Trophoblast cell (in vitro differentiated cells and primary cell): Measurements from ENCODE around the gene NDC80.
A peak's percentile ranks its signal among the peaks of the same experiment; 100 is the strongest.
"Not testable (repeated sequence)": the region's sequence is repeated elsewhere in the genome, so short reads cannot be mapped to it uniquely, and the experiment has no call there.

Experiments used
- DNase-seq, 2 donors: peaks; one replicate each; pipeline ENCODE4 v3.0.0-alpha.2; 2016
- H2AFZ ChIP-seq: 2 replicates; pipeline ENCODE4 v1.6.1; 2013; ENCODE audit warnings: low read length, moderate library complexity, mild to moderate bottlenecking; ENCODE audit not compliant: insufficient read depth, poor library complexity
- H2AK5ac ChIP-seq: 2 replicates; pipeline ENCODE4 v1.6.1; 2013; ENCODE audit warnings: mild to moderate bottlenecking, low read length
- H2BK120ac ChIP-seq: 2 replicates; pipeline ENCODE4 v1.6.1; 2013; ENCODE audit warnings: low read length, mild to moderate bottlenecking, moderate library complexity; ENCODE audit not compliant: insufficient read depth, poor library complexity
- H2BK12ac ChIP-seq: 2 replicates; pipeline ENCODE4 v1.6.1; 2013; ENCODE audit warnings: mild to moderate bottlenecking, low read length, moderate library complexity
- H2BK5ac ChIP-seq: 2 replicates; pipeline ENCODE4 v1.6.1; 2013; ENCODE audit warnings: low read length, low read depth, moderate library complexity, mild to moderate bottlenecking; ENCODE audit not compliant: poor library complexity
- H3K14ac ChIP-seq: 2 replicates; pipeline ENCODE4 v1.6.1; 2013; ENCODE audit warnings: mild to moderate bottlenecking, low read length
- H3K18ac ChIP-seq: 2 replicates; pipeline ENCODE4 v1.6.1; 2013; ENCODE audit warnings: mild to moderate bottlenecking, low read length
- H3K23ac ChIP-seq: 2 replicates; pipeline ENCODE4 v1.6.1; 2013; ENCODE audit warnings: low read length
- H3K27ac ChIP-seq: 2 replicates; pipeline ENCODE4 v1.5.1; 2013; ENCODE audit warnings: low read depth, mild to moderate bottlenecking, inconsistent platforms, low read length, moderate library complexity
- H3K27me3 ChIP-seq: 2 replicates; pipeline ENCODE4 v1.6.1; 2013; ENCODE audit warnings: inconsistent platforms, mild to moderate bottlenecking, low read length, moderate library complexity; ENCODE audit not compliant: insufficient read depth
- H3K36me3 ChIP-seq, 2 experiments: 1 replicate in 1 of 2; 2 replicates in 1 of 2; pipeline ENCODE4 v1.6.1; 2013; ENCODE audit warnings: low read length in 2 of 2, mild to moderate bottlenecking in 2 of 2, moderate library complexity in 1 of 2; ENCODE audit not compliant: insufficient read depth in 2 of 2, control insufficient read depth in 1 of 2
- H3K4ac ChIP-seq: 2 replicates; pipeline ENCODE4 v1.6.1; 2013; ENCODE audit warnings: low read depth, mild to moderate bottlenecking, low read length, moderate library complexity
- H3K4me1 ChIP-seq, 2 experiments: 1 replicate in 1 of 2; 2 replicates in 1 of 2; pipeline ENCODE4 v1.6.1; 2013; ENCODE audit warnings: low read length in 2 of 2, mild to moderate bottlenecking in 2 of 2, moderate library complexity in 1 of 2; ENCODE audit not compliant: insufficient read depth in 2 of 2, control insufficient read depth in 1 of 2
- H3K4me2 ChIP-seq: 2 replicates; pipeline ENCODE4 v1.6.1; 2013; ENCODE audit warnings: inconsistent platforms, mild to moderate bottlenecking, low read length, moderate library complexity
- H3K4me3 ChIP-seq: 2 replicates; pipeline ENCODE4 v1.5.1; 2013; ENCODE audit warnings: mild to moderate bottlenecking, low read depth, low read length, inconsistent platforms
- H3K79me1 ChIP-seq: one replicate; pipeline ENCODE4 v1.6.1; 2013; ENCODE audit warnings: low read length
- H3K79me2 ChIP-seq: 2 replicates; pipeline ENCODE4 v1.6.1; 2013; ENCODE audit warnings: low read length, mild to moderate bottlenecking; ENCODE audit not compliant: control insufficient read depth, insufficient read depth, poor library complexity
- H3K9ac ChIP-seq: 2 replicates; pipeline ENCODE4 v1.6.1; 2013; ENCODE audit warnings: mild to moderate bottlenecking, low read length
- H3K9me3 ChIP-seq: 2 replicates; pipeline ENCODE4 v1.6.1; 2013; ENCODE audit warnings: low read depth, mild to moderate bottlenecking, control low read depth, inconsistent platforms, low read length; ENCODE audit not compliant: insufficient read depth
- H4K12ac ChIP-seq: 2 replicates; pipeline ENCODE4 v1.6.1; 2013; ENCODE audit warnings: low read depth, mild to moderate bottlenecking, low read length, moderate library complexity
- H4K8ac ChIP-seq: 2 replicates; pipeline ENCODE4 v1.6.1; 2013; ENCODE audit warnings: low read depth, mild to moderate bottlenecking, low read length, moderate library complexity
- H4K91ac ChIP-seq: one replicate; pipeline ENCODE4 v1.6.1; 2013; ENCODE audit warnings: low read depth, mild to moderate bottlenecking, low read length, moderate library complexity
- WGBS: extraction: QIAGEN DNeasy Blood & Tissue Kit; methylation state at CpG from one replicate; pipeline ENCODE4 v1.1.7; 2013; ENCODE audit warnings: missing lambda C conversion rate; ENCODE audit not compliant: insufficient read length, insufficient coverage; ENCODE audit errors: extremely low coverage; 5-methylcytosine and 5-hydroxymethylcytosine counted together

Gene NDC80

DNA sequence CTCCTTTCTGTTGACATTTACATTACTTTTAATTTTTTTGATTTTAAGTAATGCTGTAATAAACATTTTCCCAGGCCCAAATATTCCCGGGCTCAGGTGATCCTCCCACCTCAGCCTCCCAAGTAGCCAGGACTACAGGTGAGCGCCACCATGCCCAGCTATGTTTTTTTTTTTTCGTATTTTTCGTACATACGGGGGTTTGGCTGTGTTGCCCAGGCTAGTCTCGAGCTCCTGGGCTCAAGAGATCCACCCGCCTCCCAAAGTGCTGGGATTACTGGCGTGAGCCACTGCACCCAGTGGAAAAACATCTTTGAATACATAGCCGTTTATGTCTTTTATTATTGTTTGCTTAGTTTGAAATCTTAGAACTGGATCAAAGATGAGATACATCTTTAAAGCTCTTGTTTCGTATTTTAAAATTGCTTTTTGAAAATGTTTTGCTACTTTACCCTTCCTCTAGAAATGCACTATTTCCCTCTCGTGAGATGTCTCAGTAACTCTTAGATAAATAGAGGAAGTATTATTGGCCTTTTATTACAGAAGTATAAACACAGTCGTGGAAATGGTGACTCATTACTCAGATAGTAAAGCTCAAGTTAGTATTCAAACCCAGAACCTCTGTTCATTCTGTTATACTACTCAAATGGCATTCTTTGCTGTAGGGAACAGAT lies 86.6 kb downstream of the NDC80 start:
- Histone ChIP-seq H3K4me1 (peaks cover 2% of the 10 kb centered on the region in 2 experiments), H3K18ac (no peak overlapping the region), H4K91ac (no peak overlapping the region), H2BK5ac (no peak overlapping the region), H2BK120ac (no peak overlapping the region), H3K4me2 (peak overlapping the region; percentile 30), H3K23ac (no peak overlapping the region), H3K79me1 (peaks cover 16% of the 10 kb centered on the region), H2BK12ac (no peak overlapping the region), H3K9ac (no peak overlapping the region), H3K36me3 (peaks cover 0 to 4% of the 10 kb centered on the region in 2 experiments), H2AK5ac (no peak overlapping the region), H3K27ac (no peak overlapping the region), H3K27me3 (no peaks in the 10 kb centered on the region), H3K4ac (peak overlapping the region; percentile 96), H4K12ac (no peak overlapping the region), H3K4me3 (no peak overlapping the region), H3K14ac (no peak overlapping the region), H3K79me2 (peaks cover 25% of the 10 kb centered on the region), H4K8ac (no peak overlapping the region), H2AFZ (no peak overlapping the region), H3K9me3 (no peaks in the 10 kb centered on the region)
- DNase-seq: peak in 1 of 2 donors; percentile 38
- WGBS: no CpG with 5 or more reads among the region's 12 CpGs

DNA sequence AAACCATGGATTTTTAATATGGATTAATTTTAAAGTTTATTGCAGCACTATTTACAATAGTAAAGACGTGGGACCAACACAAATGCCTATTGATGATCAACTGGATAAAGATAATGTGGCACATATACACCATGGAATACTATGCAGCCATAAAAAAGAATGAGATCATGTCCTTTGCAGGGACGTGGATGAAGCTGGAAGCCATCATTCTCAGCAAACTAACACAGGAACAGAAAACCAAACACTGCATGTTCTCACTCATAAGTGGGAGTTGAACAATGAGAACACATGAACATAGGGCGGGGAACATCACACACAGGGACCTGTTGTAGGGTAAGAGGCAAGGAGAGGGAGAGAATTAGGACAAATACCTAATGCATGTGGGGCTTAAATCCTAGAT lies 89.5 kb downstream of the NDC80 start:
- H3K4me2 ChIP-seq, H3K79me1 ChIP-seq, H3K9ac ChIP-seq, H4K12ac ChIP-seq, H2AK5ac ChIP-seq, DNase-seq, H4K91ac ChIP-seq, H3K4me1 ChIP-seq, H3K4me3 ChIP-seq, H3K4ac ChIP-seq, H2BK120ac ChIP-seq, H2BK12ac ChIP-seq, H3K18ac ChIP-seq, H3K9me3 ChIP-seq, H3K27ac ChIP-seq, H3K27me3 ChIP-seq, H2AFZ ChIP-seq, H3K23ac ChIP-seq, H2BK5ac ChIP-seq, H4K8ac ChIP-seq, H3K36me3 ChIP-seq, H3K14ac ChIP-seq: not testable (repeated sequence)
- peaks cover 17% of the 10 kb centered on the region for H3K79me2 ChIP-seq
- WGBS: no CpG with 5 or more reads among the region's 3 CpGs

DNA sequence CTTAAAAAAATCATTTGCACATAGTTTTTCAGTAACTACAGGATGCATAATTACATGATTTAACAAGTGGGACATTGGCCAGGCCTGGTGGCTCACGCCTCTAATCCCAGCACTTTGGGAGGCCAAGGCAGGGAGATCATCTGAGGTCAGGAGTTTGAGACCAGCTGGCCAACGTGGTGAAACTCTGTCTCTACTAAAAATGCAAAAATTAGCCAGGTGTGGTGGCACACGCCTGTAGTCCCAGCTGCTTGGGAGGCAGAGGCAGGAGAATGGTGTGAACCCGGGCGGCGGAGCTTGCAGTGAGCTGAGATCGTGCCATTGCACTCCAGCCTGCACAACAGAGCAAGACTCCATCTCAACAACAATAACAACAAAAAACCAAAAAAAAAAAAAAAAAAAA lies 90.9 kb downstream of the NDC80 start:
- not testable (repeated sequence) for H3K23ac ChIP-seq

DNA sequence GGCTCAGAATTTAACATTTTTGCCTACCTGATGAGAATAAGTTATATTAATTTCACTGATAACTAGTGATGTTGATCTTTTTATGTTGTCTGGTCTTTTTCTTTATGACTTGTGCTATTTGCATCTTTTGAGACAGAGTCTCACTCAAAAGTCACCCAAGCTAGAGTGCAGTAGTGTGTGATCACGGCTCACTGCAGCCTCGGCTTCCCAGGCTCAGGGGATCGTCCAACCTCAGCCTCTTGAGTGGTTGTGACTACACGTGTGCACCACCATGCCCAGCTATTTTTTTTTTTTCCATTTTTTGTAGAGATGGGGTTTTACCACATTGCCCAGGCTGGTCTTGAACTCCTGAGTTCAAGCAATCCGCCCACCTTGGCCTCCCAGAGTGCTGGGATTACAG lies 91.6 kb downstream of the NDC80 start:
- H3K14ac ChIP-seq: no peak overlapping the region
- no peak overlapping the region for H3K18ac ChIP-seq
- no peak overlapping the region for H3K9ac ChIP-seq
- no peak overlapping the region for H3K27ac ChIP-seq
- H3K4me3 ChIP-seq: no peak overlapping the region
- H4K8ac ChIP-seq: no peak overlapping the region
- no peaks in the 10 kb centered on the region for H3K79me1 ChIP-seq
- H2BK12ac ChIP-seq: no peak overlapping the region
- H3K79me2 ChIP-seq: peaks cover 5% of the 10 kb centered on the region
- no peak overlapping the region for H3K4ac ChIP-seq
- H3K9me3 ChIP-seq: no peaks in the 10 kb centered on the region
- H2AFZ ChIP-seq: no peak overlapping the region
- DNase-seq: no peak
- peaks cover under 1 to 6% of the 10 kb centered on the region in 2 experiments for H3K36me3 ChIP-seq
- no peaks in the 10 kb centered on the region for H3K4me1 ChIP-seq
- H3K23ac ChIP-seq: no peak overlapping the region
- H3K4me2 ChIP-seq: no peak overlapping the region
- no CpG with 5 or more reads among the region's 5 CpGs for WGBS
- H2BK5ac ChIP-seq: no peak overlapping the region
- no peak overlapping the region for H4K91ac ChIP-seq
- H4K12ac ChIP-seq: peak overlapping the region; percentile 18
- H2AK5ac ChIP-seq: no peak overlapping the region
- H2BK120ac ChIP-seq: no peak overlapping the region
- H3K27me3 ChIP-seq: no peaks in the 10 kb centered on the region

More for the DNA sequence above, 90.9 kb downstream of the NDC80 start:
- not testable (repeated sequence) for H4K91ac ChIP-seq, H3K36me3 ChIP-seq, H3K18ac ChIP-seq, H2AFZ ChIP-seq, H3K4me2 ChIP-seq, H4K12ac ChIP-seq, DNase-seq, H3K27ac ChIP-seq, H2BK5ac ChIP-seq, H3K27me3 ChIP-seq, H3K4me3 ChIP-seq, H2AK5ac ChIP-seq, H3K4ac ChIP-seq, H2BK120ac ChIP-seq, H3K4me1 ChIP-seq, H4K8ac ChIP-seq, H3K79me1 ChIP-seq, H3K79me2 ChIP-seq, H2BK12ac ChIP-seq, H3K9ac ChIP-seq, H3K14ac ChIP-seq, H3K9me3 ChIP-seq
- no CpG with 5 or more reads among the region's 7 CpGs for WGBS
